ENCODE data around the gene PCYT1A. TPM values are rescaled to one million over a fixed set of nuclear protein-coding genes. Genes with fewer than 3 reads are reported as not detected.
"Not testable (repeated sequence)": the region's sequence is repeated elsewhere in the genome, so short reads cannot be mapped to it uniquely, and the experiment has no call there.

Gene PCYT1A
- total and polyA plus RNA-seq, 2 experiments from 2014 or later, result 38.3 to 96.3 TPM

DNA sequence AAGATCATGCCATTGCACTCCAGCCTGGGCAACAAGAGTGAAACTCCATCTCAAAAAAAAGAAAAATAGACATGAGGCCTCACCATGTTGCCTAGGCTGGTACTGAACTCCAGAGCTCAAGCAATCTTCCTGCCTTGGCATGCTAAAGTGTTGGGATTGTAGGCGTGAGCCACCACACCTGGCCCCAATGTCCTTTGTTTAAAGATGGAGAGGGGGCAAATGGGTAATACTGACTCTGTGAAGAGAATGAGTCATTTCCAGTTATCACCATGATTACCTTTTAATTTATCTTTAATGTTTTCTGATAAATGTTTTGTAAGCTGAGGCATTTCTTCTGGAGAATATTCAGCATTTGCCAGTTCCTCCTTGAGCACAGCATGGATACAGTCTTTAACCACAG is 28.3 kb upstream of the PCYT1A start:
- Histone ChIP-seq H3F3A (ENCODE audit: insufficient read depth) (0 out of 2 replicates have a peak, but pooled peaks cover 3% of the 10 kb centered on the region), H3K27ac (no peak overlapping the region), H3K36me3 (ENCODE audit: low read depth) (no peaks in the 10 kb centered on the region), H3K9ac (no peak overlapping the region), H4K20me1 (ENCODE audit: insufficient read depth) (no peaks in the 10 kb centered on the region), H3K79me2 (ENCODE audit: insufficient read depth) (peaks cover 10% of the 10 kb centered on the region; the same call in 1 of the 2 replicates), H2AFZ (no peak overlapping the region), H3K9me3 (ENCODE audit: low read depth) (no peaks in the 10 kb centered on the region), H3K27me3 (replicated peaks; ENCODE audit: insufficient read depth) (no peaks in the 10 kb centered on the region), H3K4me3 (no peak overlapping the region), H3K4me1 (ENCODE audit: insufficient read depth) (peaks cover 5% of the 10 kb centered on the region; the same call in 1 of the 2 replicates), H3K4me2 (ENCODE audit: unreplicated experiment) (no peak overlapping the region), H3K9me2 (ENCODE audit: insufficient read depth) (no peaks in the 10 kb centered on the region)
- DNase-seq, result no peak
- no peak for TF ChIP-seq EZH2 (IDR thresholded peaks at IDR 0.05; ENCODE audit: insufficient read depth, poor library complexity, severe bottlenecking)
- no peak for TF ChIP-seq EZH2phosphoT487 (IDR thresholded peaks at IDR 0.05; ENCODE audit: insufficient read depth, low read depth)
- in situ Hi-C loops (cut with MboI), result no loop called here
- 83 to 85% methylated on average over 1 of the region's 1 CpG for WGBS, 2 experiments (ENCODE audit: low coverage in 1 of 2, low lambda C conversion rate in 2 of 2, missing lambda C conversion rate in 2 of 2)

DNA sequence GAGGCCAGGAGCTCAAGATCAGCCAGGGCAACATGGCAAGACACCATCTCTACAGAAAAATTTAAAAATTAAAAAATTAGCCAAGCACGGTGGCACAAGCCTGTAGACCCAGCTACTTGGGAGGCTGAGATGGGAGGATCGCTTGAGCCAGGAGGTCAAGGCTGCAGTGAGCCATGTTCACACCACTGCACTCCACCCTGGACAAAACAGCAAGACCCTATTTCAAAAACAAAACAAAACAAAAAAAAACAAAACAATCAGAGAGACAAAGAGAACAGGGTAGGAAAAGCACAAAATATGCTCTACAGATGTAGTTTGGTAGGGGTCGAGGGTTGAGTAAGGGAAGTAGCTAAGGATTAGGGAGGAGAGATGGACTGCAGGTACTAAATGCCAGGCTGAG is 27.1 kb upstream of the PCYT1A start:
- H3K4me2 ChIP-seq (ENCODE audit: unreplicated experiment), result no peak overlapping the region
- no peaks in the 10 kb centered on the region for H3K9me2 ChIP-seq (ENCODE audit: insufficient read depth)
- no peak overlapping the region for H3K4me3 ChIP-seq
- H3F3A ChIP-seq (ENCODE audit: insufficient read depth), result 0 out of 2 replicates have a peak, but pooled peaks cover 3% of the 10 kb centered on the region
- H3K36me3 ChIP-seq (ENCODE audit: low read depth), result no peaks in the 10 kb centered on the region
- in situ Hi-C loops (cut with MboI), result no loop called here
- H3K27me3 ChIP-seq (replicated peaks; ENCODE audit: insufficient read depth), result no peaks in the 10 kb centered on the region
- H3K9me3 ChIP-seq (ENCODE audit: low read depth), result no peaks in the 10 kb centered on the region
- no peaks in the 10 kb centered on the region for H4K20me1 ChIP-seq (ENCODE audit: insufficient read depth)
- no peak for TF ChIP-seq EZH2phosphoT487 (IDR thresholded peaks at IDR 0.05; ENCODE audit: insufficient read depth, low read depth)
- no peak for TF ChIP-seq EZH2 (IDR thresholded peaks at IDR 0.05; ENCODE audit: insufficient read depth, poor library complexity, severe bottlenecking)
- WGBS, 2 experiments (ENCODE audit: low coverage in 1 of 2, low lambda C conversion rate in 2 of 2, missing lambda C conversion rate in 2 of 2), result 82 to 84% methylated on average over 3 of the region's 3 CpGs
- no peak overlapping the region for H2AFZ ChIP-seq
- DNase-seq, result no peak
- H3K27ac ChIP-seq, result no peak overlapping the region
- no peak overlapping the region for H3K9ac ChIP-seq
- peaks cover 5% of the 10 kb centered on the region; the same call in 1 of the 2 replicates for H3K4me1 ChIP-seq (ENCODE audit: insufficient read depth)
- peaks cover 10% of the 10 kb centered on the region; the same call in 1 of the 2 replicates for H3K79me2 ChIP-seq (ENCODE audit: insufficient read depth)

DNA sequence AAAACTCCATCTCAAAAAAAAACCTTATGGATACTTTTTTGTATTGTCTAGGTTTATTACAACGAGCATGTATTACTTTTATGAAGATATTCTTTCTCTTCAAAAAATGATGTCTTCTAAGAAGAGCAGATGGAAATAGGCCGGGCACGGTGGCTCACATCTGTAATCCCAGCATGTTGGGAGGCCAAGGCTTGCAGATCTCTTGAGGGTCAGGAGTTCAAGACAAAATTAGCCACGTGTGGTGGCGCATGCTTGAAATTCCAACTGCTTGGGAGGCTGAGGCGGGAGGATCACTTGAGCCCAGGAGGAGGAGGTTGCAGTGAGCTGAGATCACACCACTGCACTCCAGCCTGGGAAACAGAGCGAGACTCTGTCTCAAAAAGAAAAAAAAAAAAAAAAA is 26.6 kb upstream of the PCYT1A start:
- H3F3A ChIP-seq (ENCODE audit: insufficient read depth); H3K36me3 ChIP-seq (ENCODE audit: low read depth); H3K9me3 ChIP-seq (ENCODE audit: low read depth); H3K9ac ChIP-seq; DNase-seq; H3K79me2 ChIP-seq (ENCODE audit: insufficient read depth); H3K9me2 ChIP-seq (ENCODE audit: insufficient read depth); H3K27ac ChIP-seq; H3K27me3 ChIP-seq (replicated peaks; ENCODE audit: insufficient read depth); H2AFZ ChIP-seq; H4K20me1 ChIP-seq (ENCODE audit: insufficient read depth); H3K4me1 ChIP-seq (ENCODE audit: insufficient read depth); H3K4me3 ChIP-seq; in situ Hi-C loops (cut with MboI); H3K4me2 ChIP-seq (ENCODE audit: unreplicated experiment): not testable (repeated sequence)
- WGBS, 2 experiments (ENCODE audit: low coverage in 1 of 2, low lambda C conversion rate in 2 of 2, missing lambda C conversion rate in 2 of 2), result 87 to 90% methylated on average over 7 of the region's 7 CpGs

DNA sequence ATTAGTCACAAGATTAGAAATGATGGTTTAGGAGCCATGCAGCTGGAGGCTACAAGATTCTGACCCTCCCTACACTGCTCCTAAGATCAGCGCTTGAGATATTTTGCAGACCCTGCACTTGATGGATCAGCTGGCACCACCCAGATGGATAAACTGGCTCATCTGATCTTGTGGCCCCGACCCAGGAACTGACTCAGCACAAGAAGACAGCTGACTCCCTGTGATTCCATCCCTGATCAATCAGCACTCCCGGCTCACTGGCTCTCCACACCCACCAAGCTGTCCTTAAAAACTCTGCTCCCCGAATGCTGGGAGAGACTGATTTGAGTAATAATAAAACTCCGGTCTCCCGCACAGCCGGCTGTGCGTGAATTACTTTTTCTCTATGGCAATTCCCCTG is 15.4 kb upstream of the PCYT1A start:
- H3K4me3 ChIP-seq; H3K27ac ChIP-seq; H2AFZ ChIP-seq; H3F3A ChIP-seq (ENCODE audit: insufficient read depth); H3K36me3 ChIP-seq (ENCODE audit: low read depth); H3K79me2 ChIP-seq (ENCODE audit: insufficient read depth); H4K20me1 ChIP-seq (ENCODE audit: insufficient read depth); H3K9me2 ChIP-seq (ENCODE audit: insufficient read depth); H3K4me2 ChIP-seq (ENCODE audit: unreplicated experiment); in situ Hi-C loops (cut with MboI); H3K4me1 ChIP-seq (ENCODE audit: insufficient read depth); H3K9me3 ChIP-seq (ENCODE audit: low read depth); H3K9ac ChIP-seq; DNase-seq; H3K27me3 ChIP-seq (replicated peaks; ENCODE audit: insufficient read depth): not testable (repeated sequence)
- WGBS, 2 experiments (ENCODE audit: low coverage in 1 of 2, low lambda C conversion rate in 2 of 2, missing lambda C conversion rate in 2 of 2), result 83 to 86% methylated on average over 8 of the region's 8 CpGs

DNA sequence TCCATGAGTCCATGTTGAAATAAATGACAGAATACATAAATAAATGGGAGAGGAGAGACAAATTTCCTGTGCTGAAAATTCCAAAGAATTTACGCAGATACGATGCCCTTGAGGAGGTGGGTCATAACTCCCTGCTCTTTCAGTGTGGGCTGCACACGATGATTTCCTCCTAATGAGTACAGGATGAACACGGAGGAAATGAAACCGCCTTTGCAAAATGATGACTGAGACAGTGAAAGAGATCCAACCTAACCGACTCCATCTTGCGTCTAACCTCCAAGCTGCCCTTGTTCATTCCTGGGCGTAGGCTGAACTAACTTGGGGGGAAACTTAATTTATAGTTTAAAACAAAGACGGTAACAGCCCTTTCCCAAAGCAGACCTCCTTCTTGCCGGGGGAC is 15.0 kb upstream of the PCYT1A start:
- H3K9ac ChIP-seq; H4K20me1 ChIP-seq (ENCODE audit: insufficient read depth); H3K27me3 ChIP-seq (replicated peaks; ENCODE audit: insufficient read depth); H2AFZ ChIP-seq; H3K79me2 ChIP-seq (ENCODE audit: insufficient read depth); H3K4me3 ChIP-seq; H3K27ac ChIP-seq; H3F3A ChIP-seq (ENCODE audit: insufficient read depth); H3K9me3 ChIP-seq (ENCODE audit: low read depth); in situ Hi-C loops (cut with MboI); H3K4me2 ChIP-seq (ENCODE audit: unreplicated experiment); H3K36me3 ChIP-seq (ENCODE audit: low read depth); H3K9me2 ChIP-seq (ENCODE audit: insufficient read depth); H3K4me1 ChIP-seq (ENCODE audit: insufficient read depth); DNase-seq: not testable (repeated sequence)
- 89 to 90% methylated on average over 7 to 9 of the region's 10 CpGs for WGBS, 2 experiments (ENCODE audit: low coverage in 1 of 2, low lambda C conversion rate in 2 of 2, missing lambda C conversion rate in 2 of 2)

Data from GM23248 (cell line).